Middle frontal gyrus (tissue), 1 donor: Measurements from ENCODE around the gene LCE1C.

Experiments
- DNase-seq: peaks from one replicate; pipeline ENCODE4 v3.0.0-alpha.2; 2015; ENCODE audit warnings: low spot score; ENCODE audit errors: extremely low spot score

LCE1C gene

GRCh38 chr1:152760551-152761190 lies 45.8 kb downstream of the LCE1C start:
- DNase-seq: no peak

GRCh38 chr1:152759453-152760173 lies 46.8 kb downstream of the LCE1C start:
- DNase-seq: no peak

GRCh38 chr1:152758636-152759035 lies 47.8 kb downstream of the LCE1C start:
- no peak for DNase-seq

- no peak for DNase-seq
Observed at GRCh38 chr1:152757747-152758146, 48.7 kb downstream of the LCE1C start, which contains the start of gene KPRP. Gene KPRP (plus strand): TSS chr1:152758025. CDS start chr1:152759589, 1,564 bp downstream.

- no peak for DNase-seq
Observed at GRCh38 chr1:152756872-152757271, 49.6 kb downstream of the LCE1C start.
